Esophagus (tissue), 2 donors: ENCODE data around the gene NEGR1. TPM values are rescaled to one million over a fixed set of nuclear protein-coding genes. Genes with fewer than 3 reads are reported as not detected.

Experiments
- H3K27ac ChIP-seq, 2 donors: one replicate each; pipeline ENCODE4 v1.5.1; 2013; ENCODE audit warnings: low read depth in 2 of 2, mild to moderate bottlenecking in 2 of 2, inconsistent platforms in 1 of 2, low read length in 1 of 2, moderate library complexity in 1 of 2
- H3K27me3 ChIP-seq, 2 donors: one replicate each; pipeline ENCODE4 v1.6.1; 2013; ENCODE audit warnings: low read length in 2 of 2, control low read depth in 1 of 2, mild to moderate bottlenecking in 1 of 2; ENCODE audit not compliant: insufficient read depth in 2 of 2, control insufficient read depth in 1 of 2
- H3K36me3 ChIP-seq, 2 donors: one replicate each; pipeline ENCODE4 v1.6.1; 2013; ENCODE audit warnings: low read length in 1 of 2; ENCODE audit not compliant: control insufficient read depth in 2 of 2, insufficient read depth in 2 of 2
- H3K4me1 ChIP-seq, 2 donors: one replicate each; pipeline ENCODE4 v1.6.1; 2013; ENCODE audit warnings: low read length in 1 of 2; ENCODE audit not compliant: control insufficient read depth in 2 of 2, insufficient read depth in 2 of 2
- H3K4me3 ChIP-seq, 2 donors: one replicate each; pipeline ENCODE4 v1.5.1; 2013; ENCODE audit warnings: low read length in 2 of 2, mild to moderate bottlenecking in 2 of 2, low read depth in 1 of 2, moderate library complexity in 1 of 2
- H3K9me3 ChIP-seq, 2 donors: one replicate each; pipeline ENCODE4 v1.6.1; 2013; ENCODE audit warnings: mild to moderate bottlenecking in 2 of 2, low read depth in 1 of 2, low read length in 1 of 2, moderate library complexity in 1 of 2; ENCODE audit not compliant: control insufficient read depth in 2 of 2, insufficient read depth in 1 of 2
- WGBS, 2 donors: extraction: QIAGEN DNeasy Blood & Tissue Kit; methylation state at CpG; one replicate each; pipeline ENCODE4 v1.1.7; 2013; 5-methylcytosine and 5-hydroxymethylcytosine counted together
- polyA plus RNA-seq, 2 donors: library from polyadenylated mRNA; stranded (reverse); fragments of 200-250 nt; gene quantifications; one replicate each; pipeline ENCODE4 v1.2.3, GENCODE V29; 2013
- donor health status: healthy with polysubstance abuse.
- donor health status: Bipolar disorder and iron deficiency.

The NEGR1 gene
- polyA plus RNA-seq, 2 donors: 0.59 to 1.4 TPM

GRCh38 chr1:71645015-71645414 is 637.3 kb downstream of the NEGR1 start:
- 87 to 92% methylated on average over 2 of the region's 2 CpGs for WGBS, 2 donors
- H3K27ac ChIP-seq: no peak overlapping the region
- no peaks in the 10 kb centered on the region for H3K36me3 ChIP-seq
- H3K27me3 ChIP-seq: no peaks in the 10 kb centered on the region
- no peak overlapping the region for H3K4me3 ChIP-seq
- H3K9me3 ChIP-seq: no peaks in the 10 kb centered on the region
- H3K4me1 ChIP-seq: no peaks in the 10 kb centered on the region

GRCh38 chr1:71641903-71642302 is 640.4 kb downstream of the NEGR1 start:
- H3K36me3 ChIP-seq: no peaks in the 10 kb centered on the region
- no peaks in the 10 kb centered on the region for H3K27me3 ChIP-seq
- no peak overlapping the region for H3K27ac ChIP-seq
- H3K9me3 ChIP-seq: no peaks in the 10 kb centered on the region
- H3K4me1 ChIP-seq: no peaks in the 10 kb centered on the region
- 73 to 77% methylated on average over 3 of the region's 3 CpGs for WGBS, 2 donors
- no peak overlapping the region for H3K4me3 ChIP-seq

DNA sequence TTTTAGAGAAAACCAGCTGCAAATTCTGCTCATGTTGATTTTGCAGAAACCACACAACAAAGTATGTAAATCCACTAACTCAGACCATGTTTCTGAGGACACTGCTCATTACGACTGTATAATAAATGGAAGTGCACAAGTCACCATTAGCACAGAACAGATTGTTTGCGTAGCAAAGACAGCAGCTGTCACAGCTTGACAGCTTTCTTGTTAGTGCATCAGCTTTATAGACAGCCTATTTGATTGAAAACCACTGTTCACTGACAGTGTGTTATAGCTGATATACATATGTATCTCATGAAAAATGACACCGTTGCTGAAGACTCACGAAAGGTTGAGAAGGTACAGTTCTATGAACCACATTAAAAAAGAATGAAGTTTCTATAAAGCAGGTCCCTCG is 641.3 kb downstream of the NEGR1 start:
- Histone ChIP-seq H3K4me3 (no peak overlapping the region), H3K36me3 (no peaks in the 10 kb centered on the region), H3K27ac (no peak overlapping the region), H3K4me1 (no peaks in the 10 kb centered on the region), H3K27me3 (no peaks in the 10 kb centered on the region), H3K9me3 (no peaks in the 10 kb centered on the region)
- 83 to 84% methylated on average over 5 of the region's 5 CpGs for WGBS, 2 donors

GRCh38 chr1:71640116-71640515 is 642.2 kb downstream of the NEGR1 start:
- no peaks in the 10 kb centered on the region for H3K27me3 ChIP-seq
- H3K9me3 ChIP-seq: no peaks in the 10 kb centered on the region
- H3K4me3 ChIP-seq: no peak overlapping the region
- H3K27ac ChIP-seq: no peak overlapping the region
- H3K4me1 ChIP-seq: no peaks in the 10 kb centered on the region
- no peaks in the 10 kb centered on the region for H3K36me3 ChIP-seq
- 75 to 77% methylated on average over 3 of the region's 3 CpGs for WGBS, 2 donors

- Histone ChIP-seq H3K36me3 (no peaks in the 10 kb centered on the region), H3K4me3 (no peak overlapping the region), H3K27ac (no peak overlapping the region), H3K27me3 (no peaks in the 10 kb centered on the region), H3K9me3 (no peaks in the 10 kb centered on the region), H3K4me1 (no peaks in the 10 kb centered on the region)
- 61 to 71% methylated on average over 4 of the region's 4 CpGs for WGBS, 2 donors
These were observed 644.1 kb downstream of the NEGR1 start for GRCh38 chr1:71638081-71638766.

- H3K27ac ChIP-seq: no peak overlapping the region
- H3K4me1 ChIP-seq: no peaks in the 10 kb centered on the region
- H3K27me3 ChIP-seq: no peaks in the 10 kb centered on the region
- no peaks in the 10 kb centered on the region for H3K36me3 ChIP-seq
- WGBS, 2 donors: 85 to 87% methylated on average over 2 of the region's 2 CpGs
- no peaks in the 10 kb centered on the region for H3K9me3 ChIP-seq
- H3K4me3 ChIP-seq: no peak overlapping the region
These were observed 646.8 kb downstream of the NEGR1 start for GRCh38 chr1:71635568-71635967.

GRCh38 chr1:71634159-71634558 is 648.2 kb downstream of the NEGR1 start:
- no peaks in the 10 kb centered on the region for H3K9me3 ChIP-seq
- H3K27me3 ChIP-seq: no peaks in the 10 kb centered on the region

GRCh38 chr1:71630073-71630472 is 652.3 kb downstream of the NEGR1 start:
- WGBS, 2 donors: 86 to 87% methylated on average over 1 of the region's 1 CpG
- Histone ChIP-seq H3K27me3 (no peaks in the 10 kb centered on the region), H3K4me1 (no peaks in the 10 kb centered on the region)

More at GRCh38 chr1:71634159-71634558, 648.2 kb downstream of the NEGR1 start:
- Histone ChIP-seq H3K4me1 (no peaks in the 10 kb centered on the region), H3K27ac (no peak overlapping the region), H3K4me3 (no peak overlapping the region), H3K36me3 (no peaks in the 10 kb centered on the region)

DNA sequence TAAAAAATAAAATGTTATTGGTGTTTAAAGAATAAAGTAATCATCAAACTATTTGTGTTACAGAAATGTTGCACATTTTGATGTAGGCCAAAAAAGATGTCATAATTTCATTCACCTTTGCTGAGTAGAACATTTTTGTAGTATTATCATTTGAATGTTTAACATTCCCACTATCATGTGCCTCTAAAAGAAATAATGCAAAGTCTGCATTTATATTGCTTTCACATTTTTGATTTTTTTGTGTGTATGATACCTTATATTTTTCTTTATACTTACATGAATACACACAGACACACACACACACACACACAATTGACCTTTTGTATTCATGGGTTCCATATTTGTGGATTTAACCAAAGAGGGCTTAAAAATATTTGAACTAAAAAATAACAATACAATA is 657.3 kb downstream of the NEGR1 start:
- H3K36me3 ChIP-seq: no peaks in the 10 kb centered on the region
- H3K27me3 ChIP-seq: no peaks in the 10 kb centered on the region
- no peaks in the 10 kb centered on the region for H3K4me1 ChIP-seq

More at GRCh38 chr1:71630073-71630472, 652.3 kb downstream of the NEGR1 start:
- Histone ChIP-seq H3K9me3 (no peaks in the 10 kb centered on the region), H3K36me3 (no peaks in the 10 kb centered on the region), H3K27ac (no peak overlapping the region), H3K4me3 (no peak overlapping the region)

DNA sequence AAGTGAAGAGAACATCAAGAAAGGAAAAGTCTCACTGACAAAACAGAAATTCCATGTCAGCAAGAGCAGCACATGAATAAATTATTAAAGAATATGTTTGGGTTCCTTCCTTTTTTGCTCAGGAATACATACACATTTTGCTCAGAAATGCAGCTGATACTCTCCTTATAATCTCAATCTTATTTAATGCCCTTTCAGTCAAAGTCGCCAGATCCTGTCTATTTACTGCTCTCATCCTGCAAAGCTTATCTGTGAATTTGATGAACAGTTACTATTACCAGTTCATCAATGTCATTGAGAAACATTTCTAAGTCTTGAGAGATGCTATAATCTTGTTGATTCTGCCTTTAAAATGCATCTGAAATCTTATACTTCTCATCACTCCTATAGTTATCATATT is 658.5 kb downstream of the NEGR1 start:
- Histone ChIP-seq H3K4me3 (no peak overlapping the region), H3K9me3 (no peaks in the 10 kb centered on the region), H3K36me3 (no peaks in the 10 kb centered on the region), H3K27ac (no peak overlapping the region), H3K4me1 (no peaks in the 10 kb centered on the region), H3K27me3 (no peaks in the 10 kb centered on the region)
- WGBS, 2 donors: 90 to 95% methylated on average over 1 of the region's 1 CpG

More for the DNA sequence above, 657.3 kb downstream of the NEGR1 start:
- H3K9me3 ChIP-seq: no peaks in the 10 kb centered on the region
- H3K27ac ChIP-seq: no peak overlapping the region
- H3K4me3 ChIP-seq: no peak overlapping the region
